Cardiac muscle cell (in vitro differentiated cells and primary cell): Measurements from ENCODE around the gene OR51E1. TPM values are rescaled to one million over a fixed set of nuclear protein-coding genes. Genes with fewer than 3 reads are reported as not detected.

Source experiments
- DNase-seq, 2 donors: peaks; one replicate each; pipeline versions ENCODE4 v3.0.0 to v3.0.0-alpha.2; 2010 to 2017; ENCODE audit warnings: low read depth in 1 of 2, low spot score in 1 of 2
- H3K27ac ChIP-seq: fragments of 200-600 bp; sonication (generic); 2 replicates; pipeline ENCODE4 v1.5.1; 2016
- H3K27me3 ChIP-seq: fragments of 200-600 bp; sonication (generic); 2 replicates; pipeline ENCODE4 v1.6.0; 2016; ENCODE audit warnings: control low read depth
- H3K36me3 ChIP-seq: fragments of 200-600 bp; sonication (generic); 2 replicates; pipeline ENCODE4 v1.5.1; 2016; ENCODE audit warnings: control low read depth
- H3K4me1 ChIP-seq: fragments of 200-600 bp; sonication (generic); 2 replicates; pipeline ENCODE4 v1.8.1; 2017; ENCODE audit warnings: low read depth, mild to moderate bottlenecking, mixed run types
- H3K4me3 ChIP-seq: fragments of 200-600 bp; sonication (generic); 2 replicates; pipeline ENCODE4 v1.5.1; 2016; ENCODE audit warnings: mild to moderate bottlenecking
- H3K9me3 ChIP-seq: fragments of 200-600 bp; sonication (generic); 2 replicates; pipeline ENCODE4 v1.5.1; 2017; ENCODE audit warnings: low read depth, mild to moderate bottlenecking, control low read depth
- CTCF ChIP-seq: IDR thresholded peaks from 2 replicates; pipeline ENCODE4 v1.5.1; 2012; ENCODE audit warnings: low read depth, mild to moderate bottlenecking, low read length
- polyA plus RNA-seq: library from polyadenylated mRNA; unstranded; fragments of >200 nt; fragmentation: Nextera tagmentation; extraction: Ambion mirVana; gene quantifications from 2 replicates; pipeline ENCODE4 v1.2.1, GENCODE V29; 2016
- total RNA-seq: library from RNA; depleted of rRNA; stranded (reverse); fragments of >200 nt; gene quantifications from 2 replicates; pipeline ENCODE4 v1.2.3, GENCODE V29; 2016

Gene OR51E1, protein sequence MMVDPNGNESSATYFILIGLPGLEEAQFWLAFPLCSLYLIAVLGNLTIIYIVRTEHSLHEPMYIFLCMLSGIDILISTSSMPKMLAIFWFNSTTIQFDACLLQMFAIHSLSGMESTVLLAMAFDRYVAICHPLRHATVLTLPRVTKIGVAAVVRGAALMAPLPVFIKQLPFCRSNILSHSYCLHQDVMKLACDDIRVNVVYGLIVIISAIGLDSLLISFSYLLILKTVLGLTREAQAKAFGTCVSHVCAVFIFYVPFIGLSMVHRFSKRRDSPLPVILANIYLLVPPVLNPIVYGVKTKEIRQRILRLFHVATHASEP
- total RNA-seq (not detected in 2 replicates), polyA plus RNA-seq (not detected in 2 replicates)

DNA sequence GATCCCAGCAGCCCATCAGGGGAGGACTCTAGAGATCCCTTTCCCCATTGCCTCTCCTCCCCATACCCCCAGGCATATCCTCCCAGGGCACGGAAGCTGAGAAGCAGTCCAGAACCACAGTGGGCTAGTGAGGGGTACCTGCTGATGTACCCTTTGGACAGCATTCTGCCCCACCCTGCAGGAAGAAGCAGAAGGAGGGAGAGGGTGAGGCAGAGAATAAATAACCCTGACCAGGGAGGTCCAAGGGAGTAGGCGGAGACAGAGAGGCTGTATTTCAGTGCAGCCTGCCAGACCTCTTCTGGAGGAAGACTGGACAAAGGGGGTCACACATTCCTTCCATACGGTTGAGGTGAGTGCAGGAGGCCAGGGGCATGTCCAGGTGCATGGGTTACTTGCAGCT is at the start of gene OR51E1:
Gene OR51E1 (plus strand): TSS at position 301 of the 400 bp plus-strand sequence. CDS start 8,545 bp downstream, outside the sequence.
- no peak within 1 kb of the TSS for H3K27ac ChIP-seq
- no peak for DNase-seq
- no peak for TF ChIP-seq CTCF

DNA sequence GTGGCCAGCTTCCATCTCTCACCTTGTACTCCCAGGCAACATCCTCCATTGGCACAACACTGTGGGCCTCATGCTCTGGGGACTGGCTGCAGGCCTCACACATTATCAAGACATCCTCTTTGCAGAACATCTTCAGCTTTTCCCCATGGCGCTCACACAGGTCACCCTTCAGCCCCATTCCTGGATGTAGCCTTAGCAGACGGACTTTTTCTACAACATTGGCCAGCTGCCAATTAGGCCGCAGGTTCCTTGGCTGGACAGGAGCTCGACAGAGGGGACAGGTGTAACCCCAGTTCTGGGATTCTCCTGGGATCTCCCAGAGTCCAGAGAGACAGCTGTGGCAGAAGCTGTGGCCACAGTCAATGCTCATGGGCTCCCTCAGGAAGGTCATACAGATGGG is 38.7 kb upstream of the OR51E1 start:
- Histone ChIP-seq H3K36me3 (peaks cover 9% of the 10 kb centered on the region), H3K4me3 (no peak overlapping the region), H3K27me3 (no peaks in the 10 kb centered on the region), H3K4me1 (no peaks in the 10 kb centered on the region), H3K9me3 (no peaks in the 10 kb centered on the region), H3K27ac (no peak overlapping the region)
- DNase-seq = no peak
- TF ChIP-seq CTCF = no peak

More for the DNA sequence above, at the start of gene OR51E1:
- Histone ChIP-seq H3K36me3 (no peaks in the 10 kb centered on the region), H3K27me3 (no peaks in the 10 kb centered on the region), H3K4me1 (no peaks in the 10 kb centered on the region), H3K9me3 (no peaks in the 10 kb centered on the region), H3K4me3 (no peak within 1 kb of the TSS)

GRCh38 chr11:4606231-4607015 is 37.4 kb upstream of the OR51E1 start:
- Histone ChIP-seq H3K27me3 (no peaks in the 10 kb centered on the region), H3K4me3 (no peak overlapping the region), H3K27ac (no peak overlapping the region), H3K36me3 (peaks cover 9% of the 10 kb centered on the region), H3K4me1 (no peaks in the 10 kb centered on the region), H3K9me3 (no peaks in the 10 kb centered on the region)
- TF ChIP-seq CTCF = no peak
- DNase-seq = peak in 1 of 2 donors; percentile 54

DNA sequence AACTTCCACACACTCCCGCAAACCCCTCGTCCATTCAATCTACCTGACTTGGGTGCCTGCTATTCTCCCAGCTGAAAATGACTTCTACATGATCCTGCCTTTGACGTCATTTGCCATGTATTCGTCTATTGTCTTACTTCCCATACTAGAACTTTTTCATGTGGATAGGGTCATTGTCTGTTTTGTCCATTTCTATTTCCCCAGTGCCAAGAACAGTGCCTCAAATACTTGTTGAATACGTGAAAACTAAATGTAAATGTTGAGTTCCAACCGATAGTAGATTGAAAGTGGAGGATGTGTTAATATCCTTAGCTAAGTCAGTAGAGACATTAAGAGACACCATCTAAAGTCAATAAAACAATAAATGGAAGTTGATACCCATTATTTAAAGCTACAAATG is 36.7 kb upstream of the OR51E1 start:
- H3K27ac ChIP-seq = peak overlapping the region; percentile 90

More for the DNA sequence above, 36.7 kb upstream of the OR51E1 start:
- peak in 1 of 2 donors; percentile 10 for DNase-seq
- no peaks in the 10 kb centered on the region for H3K9me3 ChIP-seq
- peaks cover 9% of the 10 kb centered on the region for H3K36me3 ChIP-seq
- no peaks in the 10 kb centered on the region for H3K4me1 ChIP-seq
- peaks cover 3% of the 10 kb centered on the region for H3K27me3 ChIP-seq
- H3K4me3 ChIP-seq = peak overlapping the region; percentile 55
- no peak for TF ChIP-seq CTCF
